ENCODE measurements around the gene OTUD5.
"Not testable (repeated sequence)": the region's sequence is repeated elsewhere in the genome, so short reads cannot be mapped to it uniquely, and the experiment has no call there.

OTUD5 gene

GRCh38 chrX:48876944-48877343 lies 80.5 kb downstream of the OTUD5 start:
- DNase-seq (ENCODE audit: low spot score) = not testable (repeated sequence)
